SU-DHL-6 (cell line): ENCODE data around the gene TAPT1.

Source experiments
- CTCF ChIP-seq: fragments of 200-600 bp; sonication (generic); IDR thresholded peaks from one replicate; pipeline ENCODE4 v1.5.1; 2017; ENCODE audit warnings: antibody characterized with exemption, mild to moderate bottlenecking, low read length, moderate library complexity; ENCODE audit not compliant: insufficient read depth, poor library complexity, severe bottlenecking
- EZH2phosphoT487 ChIP-seq: fragments of 200-600 bp; sonication (generic), shearing (Covaris generic); conservative IDR thresholded peaks from 2 replicates; pipeline ENCODE4 v1.6.1; 2018; ENCODE audit warnings: mild to moderate bottlenecking, antibody characterized with exemption, low read length, moderate library complexity, mixed read lengths

GRCh38 chr4:16162891-16163290 is 63.4 kb downstream of the TAPT1 start:
- no peak for TF ChIP-seq CTCF
- TF ChIP-seq EZH2phosphoT487: no peak
